Activated T-cell treated with anti-CD3 and anti-CD28 coated beads for 24 hours (primary cell): ENCODE results near the gene BRSK1.
A peak's percentile ranks its signal among the peaks of the same experiment; 100 is the strongest.

ENCODE experiments used
- DNase-seq: peaks from one replicate; pipeline ENCODE4 v3.0.0-alpha.2; 2020; ENCODE audit warnings: low read depth

The BRSK1 gene

DNA sequence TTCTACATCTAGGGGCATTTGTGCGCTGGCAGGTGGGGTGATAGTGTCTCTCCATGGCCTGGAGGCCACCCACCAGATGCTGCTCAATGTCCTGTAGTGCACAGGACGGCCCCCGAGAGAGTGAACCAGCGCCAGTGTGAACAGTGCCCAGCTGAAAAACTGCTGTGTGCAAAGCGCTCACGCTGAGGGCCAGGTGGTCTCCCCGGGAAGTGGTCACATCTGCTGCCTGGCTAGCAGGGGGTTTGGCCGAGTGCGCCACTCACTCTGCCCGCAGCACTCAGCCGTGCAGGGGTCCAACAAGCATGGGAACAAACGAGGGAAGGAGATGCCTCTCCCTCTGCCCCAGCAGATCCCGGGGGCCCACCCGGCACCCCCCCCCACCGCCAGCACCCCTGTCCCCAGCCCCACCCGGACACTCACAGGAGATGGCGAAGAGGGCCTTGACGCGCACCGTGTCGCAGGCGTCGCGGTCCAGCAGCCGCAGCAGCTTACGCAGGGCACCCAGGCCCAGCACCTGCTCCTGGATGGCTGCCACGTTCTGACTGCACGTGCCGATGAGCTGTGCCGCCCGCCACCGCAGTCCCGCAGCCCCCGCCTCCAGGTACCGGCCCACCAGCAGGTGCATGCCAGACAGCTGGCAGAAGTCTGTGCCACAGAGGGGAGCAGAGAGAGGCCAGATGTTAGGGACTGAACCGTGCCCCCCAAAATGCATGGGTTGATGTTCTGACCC is 9.7 kb upstream of the BRSK1 start:
- no peak for DNase-seq

DNA sequence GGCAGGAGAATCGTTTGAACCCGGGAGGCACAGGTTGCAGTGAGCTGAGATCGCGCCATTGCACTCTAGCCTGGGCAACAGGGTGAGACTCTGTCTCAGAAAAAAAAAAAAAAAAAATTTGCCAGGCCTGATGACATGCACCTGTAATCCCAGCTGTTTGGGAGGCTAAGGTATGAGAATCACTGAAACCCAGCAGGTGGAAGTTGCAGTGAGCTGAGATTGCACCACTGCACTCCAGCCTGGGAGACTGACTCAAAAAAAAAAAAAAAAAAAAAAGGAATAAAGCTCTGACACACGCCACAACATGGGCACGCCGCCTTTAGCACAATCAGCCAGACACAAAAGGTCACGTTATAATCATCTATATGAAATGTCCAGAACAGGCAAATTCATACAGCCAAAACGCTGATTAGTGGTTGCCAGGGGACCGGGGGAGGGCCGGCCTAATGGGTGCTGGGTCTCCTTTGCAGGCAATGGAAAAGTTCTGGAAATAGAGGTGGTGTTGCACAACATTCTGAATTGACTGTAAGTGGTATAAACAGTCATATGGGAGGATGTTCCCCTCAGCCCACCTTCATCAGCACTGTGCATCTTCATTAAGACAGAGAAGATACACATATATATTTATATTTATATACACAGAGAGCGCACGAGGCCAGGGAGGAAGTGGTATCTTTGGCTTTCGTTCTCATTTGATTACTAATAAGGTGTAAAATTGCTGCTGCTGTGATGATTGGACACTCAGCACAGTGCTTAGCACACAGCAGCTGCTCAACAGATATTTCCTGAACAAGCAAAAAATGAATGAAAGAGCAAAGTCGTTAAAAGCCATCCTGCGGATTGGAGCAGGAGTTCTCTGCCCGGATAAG is 7.7 kb upstream of the BRSK1 start:
- DNase-seq = no peak

DNA sequence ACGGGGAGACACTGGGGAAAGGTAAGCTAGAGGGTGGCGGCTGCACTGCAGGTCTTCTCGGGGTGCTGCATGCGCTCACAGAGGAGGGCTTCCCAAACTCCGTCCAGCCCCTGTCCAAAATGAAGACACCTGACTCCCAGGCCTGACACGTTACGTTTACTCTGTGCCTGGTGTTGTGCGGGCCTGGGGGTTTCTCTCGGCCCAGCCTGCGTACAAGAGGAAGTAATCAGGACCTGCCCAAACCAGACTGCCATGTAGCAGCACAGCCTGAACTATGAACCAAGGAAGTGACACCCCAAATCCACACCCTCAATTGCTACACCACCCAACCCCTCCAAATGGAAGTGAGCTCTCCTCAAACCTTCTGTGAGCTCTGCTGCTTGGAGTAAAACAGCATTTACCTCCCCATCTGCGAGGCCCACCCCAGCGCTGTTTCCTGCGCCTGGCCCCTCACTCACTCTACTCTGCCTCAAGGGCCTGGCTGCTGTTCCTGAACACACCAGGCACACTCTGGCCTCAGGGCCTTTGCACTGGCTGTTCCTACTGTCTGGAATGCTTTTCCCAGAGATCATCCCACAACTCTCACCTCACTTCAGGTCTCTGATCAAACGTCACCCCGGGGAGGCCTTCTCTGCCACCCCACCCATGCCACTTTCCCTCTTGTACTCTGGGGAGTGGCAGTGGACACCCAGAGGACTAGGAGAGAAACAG is 6.9 kb upstream of the BRSK1 start:
- no peak for DNase-seq

DNA sequence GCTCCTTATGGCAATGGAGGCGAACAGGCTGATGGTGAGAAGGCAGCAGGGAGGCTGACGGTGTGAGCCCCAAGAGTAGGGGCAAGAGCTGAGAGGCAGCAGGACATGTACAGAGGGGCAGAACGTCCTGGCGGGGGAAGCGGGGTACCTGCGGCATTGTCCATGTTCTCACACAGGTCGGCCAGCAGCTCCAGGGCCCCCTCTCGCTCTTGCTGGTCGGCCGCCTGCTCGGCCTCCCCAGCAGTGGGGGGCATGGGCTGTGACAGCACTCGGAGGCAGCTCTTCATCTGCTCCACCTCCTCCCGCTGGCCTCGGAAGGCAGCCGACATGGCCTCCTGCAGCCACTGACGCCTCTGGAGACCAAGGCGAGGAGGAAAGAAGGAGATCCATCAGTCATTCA is 6.3 kb upstream of the BRSK1 start:
- no peak for DNase-seq

DNA sequence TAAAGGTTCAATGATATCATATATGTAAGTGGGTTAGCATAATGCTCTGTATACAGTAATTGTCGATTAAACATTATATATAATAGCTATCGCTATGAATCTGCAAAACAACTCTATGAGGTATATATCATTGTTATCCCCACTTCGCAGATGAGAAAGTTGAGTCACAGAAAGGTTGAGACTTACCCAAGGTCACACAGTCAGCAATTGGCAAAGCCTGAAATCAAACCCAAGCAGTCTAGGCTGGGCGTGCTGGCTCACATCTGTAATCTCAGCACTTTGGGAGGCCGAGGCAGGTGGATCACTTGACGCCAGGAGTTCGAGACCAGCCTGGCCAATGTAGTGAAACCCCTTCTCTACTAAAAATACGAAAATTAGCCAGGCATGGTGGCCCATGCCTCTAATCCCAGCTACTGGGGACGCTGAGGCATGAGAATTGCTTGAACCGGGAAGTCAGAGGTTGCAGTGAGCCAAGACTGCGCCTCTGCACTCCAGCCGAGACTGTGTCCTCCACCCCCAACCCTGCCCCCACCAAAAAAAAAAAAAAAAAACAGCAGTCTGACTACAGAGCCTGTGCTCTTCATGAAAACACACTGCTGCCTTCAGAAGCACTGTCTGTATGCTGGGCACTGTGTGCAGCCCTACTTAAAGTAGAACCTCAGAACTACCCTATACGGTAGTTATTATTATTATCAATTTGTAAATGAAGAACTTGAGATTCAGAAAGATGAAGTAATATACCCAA is 5.2 kb upstream of the BRSK1 start:
- no peak for DNase-seq

DNA sequence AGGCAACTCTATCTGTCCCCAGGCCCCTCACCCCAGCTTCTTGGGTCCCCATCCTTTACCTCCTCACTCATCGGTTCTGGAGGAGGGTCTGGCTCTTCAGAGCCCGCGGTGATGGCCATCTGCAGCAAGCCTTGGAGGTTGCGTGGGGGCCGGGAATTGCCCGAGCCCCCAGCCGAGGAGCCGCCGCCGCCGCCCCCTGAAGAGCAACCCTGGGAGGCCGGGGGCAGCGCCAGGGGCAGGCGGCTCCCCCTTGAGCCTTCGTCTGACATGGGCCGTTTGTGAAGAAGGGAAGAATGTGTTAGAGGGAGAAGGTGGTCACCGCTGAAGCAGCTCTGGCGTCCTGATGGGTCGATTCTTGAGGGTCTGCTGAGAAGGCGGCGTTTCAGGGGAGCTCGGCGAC is 4.5 kb upstream of the BRSK1 start:
- no peak for DNase-seq

DNA sequence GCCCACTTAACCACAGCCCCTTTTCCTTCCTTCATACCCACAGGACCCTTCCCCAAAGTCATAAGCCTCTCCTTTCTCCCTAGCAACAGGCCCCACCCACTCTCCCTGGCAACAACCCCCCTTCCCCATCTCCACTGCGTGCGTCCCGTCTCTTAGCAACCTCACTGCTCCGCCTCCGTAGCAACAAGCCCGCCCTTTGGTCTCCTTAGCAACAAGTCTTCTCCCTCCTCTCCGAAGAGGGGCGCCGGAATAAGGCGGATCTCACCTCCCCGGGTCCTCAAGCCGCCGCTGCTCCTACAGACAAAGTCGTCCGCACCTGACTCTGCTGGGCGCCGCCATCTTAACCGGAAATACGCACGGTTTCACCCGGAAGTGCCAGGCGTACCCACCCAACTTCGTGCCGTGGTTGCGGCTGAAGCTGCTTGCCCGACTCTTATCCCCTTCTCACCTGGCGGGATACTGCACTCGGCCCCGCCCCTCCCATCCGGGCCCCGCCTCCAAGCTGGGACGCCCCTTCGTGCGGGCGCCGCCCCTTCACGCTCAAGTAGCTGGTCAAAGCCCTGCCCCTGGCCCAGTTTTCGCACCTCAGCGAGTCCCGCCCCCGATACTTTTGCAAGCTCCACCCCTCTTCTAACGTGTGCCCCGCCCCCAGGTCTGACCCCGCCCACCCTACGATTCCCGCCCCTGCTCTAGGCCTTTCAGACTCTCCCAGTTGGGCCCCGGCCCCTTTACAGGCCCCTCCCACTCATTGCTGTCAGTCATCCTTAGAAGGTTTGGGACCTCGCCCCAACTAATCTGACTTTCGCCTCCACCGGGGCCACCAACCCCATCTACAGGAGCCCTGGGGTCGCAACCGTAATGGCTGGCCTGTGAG is 3.8 kb upstream of the BRSK1 start, which contains the start of gene HSPBP1:
Gene HSPBP1 (minus strand): TSS at position 341 of the 874 bp plus-strand sequence. CDS start 502 bp downstream, outside the sequence.
- DNase-seq = peak; percentile 94

DNA sequence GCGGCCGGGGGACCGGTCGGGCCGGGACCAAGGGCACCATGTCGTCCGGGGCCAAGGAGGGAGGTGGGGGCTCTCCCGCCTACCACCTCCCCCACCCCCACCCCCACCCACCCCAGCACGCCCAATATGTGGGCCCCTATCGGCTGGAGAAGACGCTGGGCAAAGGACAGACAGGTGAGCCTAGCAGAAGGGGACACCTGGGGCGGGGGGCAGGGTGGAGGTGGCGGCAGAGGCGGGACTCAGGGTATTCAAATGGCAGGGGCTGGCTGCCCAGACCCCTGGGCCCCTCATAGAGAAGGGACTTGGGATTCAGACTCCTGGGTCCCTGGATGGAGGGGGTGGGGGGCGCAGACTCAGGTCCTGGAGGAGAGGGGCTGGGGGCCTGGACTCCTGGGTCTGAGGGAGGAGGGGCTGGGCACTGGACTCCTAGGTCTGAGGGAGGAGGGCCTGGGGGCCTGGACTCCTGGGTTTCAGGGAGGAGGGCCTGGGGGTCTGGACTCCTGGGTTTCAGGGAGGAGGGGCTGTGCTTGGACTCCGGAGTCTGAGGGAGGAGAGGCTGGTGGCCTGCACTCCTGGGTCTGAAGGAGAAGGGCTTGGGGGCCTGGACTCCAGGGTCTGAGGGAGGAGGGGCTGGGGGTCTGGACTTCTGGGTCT is 735 bp downstream of the BRSK1 start:
- no peak for DNase-seq

DNA sequence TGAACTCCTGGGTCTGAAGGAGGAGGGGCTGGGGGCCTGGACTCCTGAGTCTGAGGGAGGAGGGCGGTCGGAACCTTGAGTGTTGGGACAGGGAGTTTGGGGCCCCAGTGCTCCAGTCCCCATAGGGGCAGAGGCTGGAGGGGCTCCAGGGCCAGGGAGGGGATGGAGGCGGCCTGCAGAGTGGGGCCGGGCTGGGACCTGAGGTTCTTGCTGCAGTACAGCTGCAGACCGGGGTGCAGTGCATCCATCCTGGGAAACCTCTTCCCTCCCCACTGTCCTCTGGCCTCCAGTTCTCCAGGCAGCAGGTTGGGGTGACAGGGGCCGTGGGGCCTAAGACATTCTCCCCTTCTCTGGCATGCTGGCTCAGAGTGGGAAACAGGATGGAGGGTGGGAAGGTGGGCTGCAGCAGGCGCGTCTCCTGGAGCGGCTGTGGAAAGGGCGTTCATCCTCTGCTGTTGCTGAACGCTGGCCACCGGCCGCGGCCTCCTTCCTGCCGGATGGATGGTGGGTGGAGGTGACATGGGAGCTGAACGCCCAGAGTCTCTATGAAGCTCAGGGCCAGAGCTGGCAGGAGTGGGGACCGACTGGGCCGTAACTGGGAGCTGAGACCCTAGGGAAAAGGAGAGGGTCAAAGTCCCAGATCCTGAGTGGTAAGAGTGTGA is 1.6 kb downstream of the BRSK1 start:
- DNase-seq = no peak

DNA sequence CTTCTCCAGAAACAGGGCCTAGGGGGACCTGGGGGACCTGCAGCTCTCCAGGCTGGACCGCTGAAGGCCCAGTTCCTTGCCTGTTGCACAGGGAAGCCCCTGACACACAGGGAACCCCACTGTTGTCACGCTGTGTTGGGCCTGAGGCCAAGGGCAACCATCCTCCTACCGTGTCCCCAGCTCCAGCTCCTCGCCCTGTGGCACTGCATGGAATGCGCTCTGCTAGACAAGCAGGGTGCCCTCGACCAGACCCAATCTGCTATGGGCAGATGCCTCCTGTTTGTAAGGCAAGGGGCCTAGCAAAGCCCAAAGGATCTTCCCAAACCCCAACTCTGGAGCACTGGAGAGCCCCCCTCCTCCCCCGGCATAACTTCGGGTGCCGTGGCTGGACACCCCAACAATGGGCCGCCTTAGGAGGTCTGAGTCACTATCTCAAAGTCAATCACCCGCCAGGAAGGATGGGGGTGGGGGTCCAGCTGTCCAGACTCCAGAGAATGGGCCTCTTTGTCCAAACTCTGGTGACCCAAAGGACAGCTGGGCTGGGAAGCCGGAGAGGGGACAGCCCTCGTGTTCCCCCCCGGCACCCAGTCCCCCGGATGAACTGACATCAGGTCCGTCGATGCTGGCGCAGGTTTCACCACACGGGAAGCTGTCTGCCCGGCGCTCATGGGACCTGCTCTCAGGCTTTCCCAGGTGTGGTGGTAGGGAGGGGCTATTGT is 3.7 kb downstream of the BRSK1 start:
- DNase-seq = no peak

DNA sequence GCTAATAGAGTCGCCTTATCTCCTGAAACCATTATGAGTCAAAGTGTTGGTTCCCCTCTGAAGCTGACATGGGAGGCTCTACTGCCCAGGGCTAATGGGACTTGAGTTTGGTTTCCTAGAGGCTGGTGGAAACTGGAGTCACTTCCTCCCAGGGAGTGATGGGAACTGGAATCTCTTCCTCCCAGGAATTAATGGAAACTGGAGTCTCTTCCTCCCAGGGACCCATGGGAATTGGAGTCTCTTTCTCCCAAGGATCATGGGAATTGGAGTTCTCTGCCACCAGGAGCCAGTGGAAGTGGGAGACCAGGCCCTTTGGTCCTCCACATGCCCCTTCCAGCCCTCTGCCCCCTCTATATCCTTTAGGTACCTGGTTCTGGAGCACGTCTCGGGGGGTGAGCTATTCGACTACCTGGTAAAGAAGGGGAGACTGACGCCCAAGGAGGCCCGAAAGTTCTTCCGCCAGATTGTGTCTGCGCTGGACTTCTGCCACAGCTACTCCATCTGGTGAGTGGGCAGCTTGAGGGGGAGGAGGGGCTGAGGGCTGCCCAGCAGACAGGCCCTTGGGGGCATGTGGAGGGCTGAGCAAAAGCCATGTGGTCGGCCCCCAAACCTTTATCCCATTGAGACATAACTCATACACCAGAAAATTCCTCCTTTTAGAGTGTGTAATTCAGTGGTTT is 5.5 kb downstream of the BRSK1 start:
- no peak for DNase-seq

DNA sequence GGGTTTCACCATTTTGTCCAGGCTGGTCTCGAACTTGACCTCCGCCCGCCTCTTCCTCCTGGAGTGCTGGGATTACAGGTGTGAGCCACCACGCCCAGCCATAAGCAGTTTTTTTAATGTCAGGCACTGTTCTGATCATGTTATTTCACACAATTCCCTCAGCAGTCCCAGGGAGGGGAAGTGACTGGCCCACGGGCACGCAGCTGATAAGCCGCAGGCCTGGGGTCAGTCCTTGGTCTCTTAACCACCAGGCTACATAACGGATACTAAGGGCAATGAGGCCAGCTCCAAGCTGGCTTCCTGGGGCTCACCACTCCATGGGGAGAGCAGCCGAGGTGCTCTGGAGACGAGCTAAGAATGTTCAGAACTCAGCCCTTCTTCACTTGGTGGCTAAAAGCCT is 13.5 kb downstream of the BRSK1 start:
- no peak for DNase-seq

DNA sequence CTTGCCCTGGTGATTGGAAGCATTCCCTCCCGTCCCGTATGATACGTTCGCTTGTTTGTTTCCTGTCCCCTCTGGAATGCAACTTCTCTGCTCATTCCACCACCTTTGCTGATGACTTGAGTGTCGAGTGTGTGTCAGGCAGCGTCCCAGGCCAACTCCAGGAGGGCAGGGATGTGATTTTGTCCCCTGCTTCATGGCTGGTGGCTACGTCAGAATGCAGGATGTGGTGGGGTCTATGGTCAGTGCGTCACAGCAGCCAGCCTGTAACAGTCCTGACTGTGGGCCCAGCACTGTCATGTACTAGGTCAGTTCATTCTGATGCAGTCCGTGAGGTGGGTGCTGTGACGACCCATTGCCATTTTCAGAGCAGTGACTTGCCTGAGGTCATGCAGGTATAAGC is 16.2 kb downstream of the BRSK1 start:
- no peak for DNase-seq

DNA sequence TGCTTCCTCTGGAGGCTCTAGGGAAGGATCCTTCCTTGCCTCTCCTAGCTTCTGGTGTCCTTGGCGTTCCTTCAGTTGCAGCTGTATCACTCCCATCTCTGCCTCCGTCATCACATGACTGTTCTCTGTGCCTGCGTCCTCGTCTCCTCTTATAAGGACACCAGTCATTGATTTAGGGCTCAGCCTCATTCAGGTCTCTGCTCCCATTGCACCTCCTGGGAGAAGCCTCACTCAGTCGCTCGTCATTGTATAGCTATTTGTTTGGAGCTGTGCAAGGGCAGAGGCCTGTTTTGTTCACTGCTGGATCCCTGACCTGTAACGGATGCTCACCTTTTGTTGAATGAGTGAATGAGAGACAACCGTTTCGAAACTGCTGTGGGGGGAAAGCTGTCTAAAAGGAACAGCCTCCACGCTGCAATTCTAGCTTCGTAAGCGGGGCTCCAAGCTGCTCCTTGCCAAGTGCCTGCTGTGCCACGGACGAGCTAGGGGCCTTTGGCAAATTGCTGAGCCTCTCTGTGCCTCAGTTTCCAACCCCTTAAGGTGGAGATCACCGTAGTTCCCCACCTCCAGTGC is 17.2 kb downstream of the BRSK1 start:
- DNase-seq = no peak

DNA sequence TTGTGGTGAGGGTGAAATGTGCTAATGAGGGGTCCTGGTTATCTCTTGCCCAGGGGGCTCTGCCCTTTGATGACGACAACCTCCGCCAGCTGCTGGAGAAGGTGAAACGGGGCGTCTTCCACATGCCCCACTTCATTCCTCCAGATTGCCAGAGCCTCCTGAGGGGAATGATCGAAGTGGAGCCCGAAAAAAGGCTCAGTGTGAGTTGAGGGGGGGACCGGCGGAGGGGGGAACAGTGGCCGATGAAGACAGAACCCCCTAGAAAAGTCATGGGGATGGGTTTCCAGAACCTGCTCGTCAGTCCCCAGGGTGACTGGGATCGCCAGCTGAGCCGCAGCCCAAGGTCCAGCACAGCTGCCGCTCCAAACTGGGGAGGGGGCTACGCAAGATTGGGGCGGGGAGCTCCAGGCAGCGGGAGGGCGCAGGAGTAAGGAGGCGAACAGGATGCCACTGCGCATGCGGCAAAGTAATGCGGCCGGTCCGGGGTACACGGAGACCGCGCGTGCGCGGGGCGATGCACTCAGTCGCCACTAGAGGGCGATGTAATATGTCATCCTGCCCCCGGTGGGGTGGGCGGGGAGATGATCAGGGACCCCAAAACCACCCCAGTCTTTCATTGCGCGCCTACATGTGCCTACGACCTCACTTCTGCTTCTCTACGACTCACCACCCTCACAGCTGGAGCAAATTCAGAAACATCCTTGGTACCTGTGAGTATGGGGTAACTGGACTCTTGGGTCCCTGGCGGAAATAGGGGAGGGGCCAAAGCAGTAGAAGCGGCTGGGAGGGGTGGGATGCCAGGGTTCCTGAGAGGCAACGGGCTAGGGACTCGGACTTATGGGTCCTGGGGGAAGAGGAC is 17.9 kb downstream of the BRSK1 start:
- peak; percentile 93 for DNase-seq

DNA sequence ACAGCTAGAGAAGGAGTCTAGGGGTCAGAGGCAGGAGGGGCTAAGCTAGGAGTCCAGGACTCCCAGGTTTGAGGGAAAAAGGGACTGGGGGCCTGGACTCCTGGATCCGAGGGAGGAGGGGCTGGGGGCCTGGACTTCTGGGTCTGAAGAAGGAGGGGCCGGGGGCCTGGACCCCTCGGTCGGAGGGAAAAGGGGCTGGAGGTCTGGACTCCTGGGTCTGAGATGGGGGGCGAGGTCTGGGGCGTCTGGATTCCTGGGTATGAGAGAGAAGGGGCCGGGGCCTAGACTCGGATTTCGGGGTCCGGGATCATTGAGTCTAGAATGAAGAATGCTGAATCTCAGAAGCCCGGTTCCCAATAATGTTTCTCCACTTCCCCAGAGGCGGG is 18.5 kb downstream of the BRSK1 start:
- no peak for DNase-seq

DNA sequence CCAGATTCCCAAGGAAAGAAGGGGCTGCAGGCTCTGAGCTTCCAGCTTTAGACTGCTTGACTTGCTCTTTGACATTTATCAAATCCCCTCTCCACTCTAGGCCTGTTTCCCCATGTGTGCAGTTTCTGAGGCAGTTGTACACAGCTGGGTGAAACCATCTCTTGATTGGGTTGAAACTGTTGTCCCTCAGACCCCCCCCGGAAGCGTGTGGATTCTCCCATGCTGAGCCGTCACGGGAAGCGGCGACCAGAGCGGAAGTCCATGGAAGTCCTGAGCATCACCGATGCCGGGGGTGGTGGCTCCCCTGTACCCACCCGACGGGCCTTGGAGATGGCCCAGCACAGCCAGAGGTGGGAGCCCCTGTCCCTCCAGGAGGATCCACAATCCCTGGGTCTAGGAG is 19.7 kb downstream of the BRSK1 start:
- no peak for DNase-seq
